Hematopoietic multipotent progenitor cell treated with erythropoietin and hydrocortisone succinate and interleukin-3 and kit ligand, for 17 days (in vitro differentiated cells): ENCODE data around the gene NT5C3A.
"Not testable (repeated sequence)": the region's sequence is repeated elsewhere in the genome, so short reads cannot be mapped to it uniquely, and the experiment has no call there.

ENCODE experiments used
- DNase-seq: peaks from one replicate; pipeline ENCODE4 v3.0.0-alpha.2; 2015; ENCODE audit warnings: low spot score

The NT5C3A gene

DNA sequence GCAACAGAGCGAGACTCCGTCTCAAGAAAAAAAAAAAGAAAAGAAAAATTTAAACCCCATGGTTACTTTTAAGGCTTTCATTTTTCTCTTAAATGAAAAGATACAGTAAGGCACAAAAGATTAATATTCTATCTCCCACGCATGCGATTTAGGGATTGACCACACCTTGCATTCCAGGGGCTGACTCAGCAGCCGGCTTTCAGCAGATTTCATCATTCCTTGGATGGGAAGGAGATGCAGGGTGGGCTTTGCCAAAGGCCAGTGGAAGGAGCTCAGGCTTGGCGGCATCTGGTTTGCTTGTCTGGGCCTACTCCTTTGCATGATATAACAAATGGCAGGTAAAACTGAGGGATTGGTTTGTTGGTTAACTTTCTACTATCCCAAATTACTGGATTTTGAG is 83.3 kb downstream of the NT5C3A start:
- not testable (repeated sequence) for DNase-seq

DNA sequence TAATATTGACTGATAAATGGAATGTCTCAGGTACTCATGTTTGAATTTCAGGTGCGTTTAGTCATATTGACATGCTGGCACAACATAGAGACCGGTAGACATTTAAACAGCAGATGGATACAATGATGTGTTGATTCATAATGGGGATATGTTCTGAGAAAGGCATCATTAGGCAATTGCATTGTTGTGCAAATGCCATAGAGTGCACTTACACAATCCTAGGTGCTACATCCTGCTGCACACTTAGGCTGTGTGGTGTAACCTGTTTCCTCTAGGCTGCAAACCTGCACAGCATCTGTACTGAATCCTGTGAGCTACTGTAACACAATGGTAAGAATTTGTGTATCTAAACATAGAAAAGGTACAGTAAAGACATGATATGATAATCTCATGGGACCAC is 85.4 kb downstream of the NT5C3A start:
- not testable (repeated sequence) for DNase-seq

DNA sequence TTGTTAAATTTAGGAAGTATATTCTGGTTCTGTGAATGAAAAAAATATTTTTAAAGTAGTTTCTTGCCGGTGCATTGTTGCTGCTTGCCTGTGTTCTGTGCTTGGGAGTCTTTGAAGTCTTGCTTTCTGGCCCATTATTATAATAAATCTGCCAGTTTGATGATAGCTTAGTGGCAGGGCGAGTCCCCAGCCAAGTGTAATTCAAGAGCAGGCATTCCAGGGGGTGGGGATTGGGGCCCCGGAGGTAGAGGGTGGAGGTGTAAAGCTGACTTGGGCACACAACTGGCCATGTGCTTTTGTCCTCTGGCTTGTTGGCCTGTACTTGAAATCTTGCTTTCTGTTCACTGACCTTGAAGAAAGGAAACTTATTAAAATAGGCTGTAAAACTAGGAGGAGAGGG is 90.6 kb downstream of the NT5C3A start:
- DNase-seq = not testable (repeated sequence)

DNA sequence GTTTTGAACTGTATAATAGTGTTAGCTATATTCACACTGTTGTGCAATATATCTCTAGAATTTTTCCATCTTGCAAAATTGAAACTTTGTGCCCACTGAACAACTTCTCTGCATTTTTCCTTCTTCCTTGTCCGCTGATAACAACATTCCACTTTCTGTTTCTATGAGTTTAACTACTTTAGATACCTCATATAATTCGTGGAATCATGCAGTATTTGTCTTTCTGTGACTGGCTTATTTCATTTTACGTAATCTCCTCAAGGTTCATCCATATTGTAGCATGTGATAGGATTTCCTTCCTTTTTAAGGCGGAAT is 95.4 kb downstream of the NT5C3A start:
- DNase-seq = not testable (repeated sequence)

DNA sequence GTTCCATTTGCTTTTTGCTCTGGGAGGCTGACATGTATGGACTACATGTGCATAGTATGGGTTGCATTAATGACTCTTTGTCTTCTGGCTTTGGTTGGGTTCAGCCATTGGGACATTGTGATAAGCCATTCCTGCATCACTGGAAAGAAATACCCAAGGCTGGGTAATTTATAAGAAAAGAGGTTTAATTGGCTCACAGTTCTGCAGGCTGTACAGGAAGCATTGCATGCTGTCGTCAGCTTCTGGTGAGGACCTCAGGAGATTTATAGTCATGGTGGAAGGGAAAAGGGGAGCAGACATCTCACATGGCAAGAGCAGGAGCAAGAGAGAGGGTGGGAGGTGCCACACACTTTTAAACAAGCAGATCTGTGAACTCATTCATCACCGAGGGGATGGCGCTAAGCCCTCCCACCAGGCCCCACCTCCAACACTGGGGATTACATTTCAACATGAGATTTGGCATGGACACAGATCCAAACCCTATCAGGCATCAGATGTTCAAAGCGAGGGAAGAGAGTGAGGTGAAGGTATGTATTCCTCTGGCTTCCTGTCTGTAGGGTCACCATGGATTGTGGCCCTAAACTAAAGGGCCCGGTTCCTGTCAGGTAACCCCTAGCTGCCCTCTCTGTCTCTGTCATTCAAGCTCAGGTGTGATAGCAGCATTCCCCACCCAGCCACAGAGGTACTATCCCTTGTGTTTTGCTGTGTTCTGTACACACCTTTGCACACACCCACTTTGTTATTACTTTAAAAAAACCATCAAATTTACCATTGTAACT is 95.9 kb downstream of the NT5C3A start:
- DNase-seq = not testable (repeated sequence)

DNA sequence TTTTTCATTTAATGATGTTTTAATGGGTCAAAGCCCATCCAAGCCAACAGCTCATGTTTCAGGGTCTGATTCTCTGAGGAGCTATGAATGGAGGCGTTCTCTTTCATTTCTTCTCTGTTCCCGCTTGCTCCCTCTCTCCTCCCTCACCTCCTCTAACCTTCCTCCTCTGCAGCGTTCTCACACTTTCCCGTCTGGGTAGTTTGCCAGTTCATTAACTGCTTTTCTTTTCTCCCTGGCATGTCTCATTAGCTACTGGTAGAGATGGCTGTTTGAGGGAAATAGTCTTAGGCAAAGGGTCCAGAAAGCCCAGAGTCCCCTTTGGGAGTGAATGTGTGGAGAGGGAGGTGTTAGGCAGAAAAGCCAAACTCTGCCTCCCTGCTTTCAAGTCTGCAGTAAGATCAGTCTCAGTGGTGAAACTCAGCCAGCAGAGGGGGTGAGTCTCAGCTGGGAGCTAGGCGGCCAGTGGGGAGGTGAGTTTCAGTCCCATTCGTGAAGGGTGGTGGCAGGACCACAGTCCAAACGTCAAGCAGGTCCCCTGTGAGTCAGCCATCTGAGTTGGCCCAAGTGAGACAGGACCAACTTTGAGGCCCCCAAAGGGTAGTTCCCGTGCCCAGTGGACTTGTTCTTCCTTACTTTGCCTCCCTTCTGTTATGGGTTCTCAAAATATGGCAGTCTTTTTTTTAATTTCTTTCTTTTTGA is 98.0 kb downstream of the NT5C3A start:
- not testable (repeated sequence) for DNase-seq
